ENCODE measurements around the gene TMEM92.

DNA sequence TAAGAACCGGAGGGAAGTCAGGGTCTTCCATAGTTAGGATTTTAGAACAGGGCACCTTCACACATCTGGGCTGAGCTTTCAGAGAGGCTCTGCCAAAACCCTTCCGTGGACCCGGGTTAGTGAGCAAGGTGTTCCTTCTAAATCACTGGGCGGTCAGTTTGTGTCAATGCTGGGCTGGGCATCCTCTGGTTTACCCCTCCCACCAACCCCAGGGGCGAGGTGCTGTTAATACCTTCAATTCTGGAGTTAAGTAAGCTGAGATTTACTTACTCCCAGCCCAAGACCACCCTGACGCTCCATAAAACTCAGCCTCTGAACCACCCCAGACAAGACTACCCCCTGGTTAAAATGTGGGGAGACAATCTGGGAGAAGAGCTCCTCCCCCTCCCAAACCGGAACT lies 1.0 kb downstream of the TMEM92 start:
- TF ChIP-seq EZH2 (IDR thresholded peaks at IDR 0.05; ENCODE audit: insufficient read depth, poor library complexity, severe bottlenecking) (no peak), EZH2phosphoT487 (IDR thresholded peaks at IDR 0.05; ENCODE audit: insufficient read depth, low read depth) (no peak)
